ENCODE measurements around the gene C22orf23. TPM values are rescaled to one million over a fixed set of nuclear protein-coding genes. Genes with fewer than 3 reads are reported as not detected.

C22orf23 gene
- total and polyA plus RNA-seq, 9 of the 15 experiments (the other 6 are each of a cell fraction or from before 2014, with no cell fraction given) = 0.25 to 1.0 (median 0.53) TPM

DNA sequence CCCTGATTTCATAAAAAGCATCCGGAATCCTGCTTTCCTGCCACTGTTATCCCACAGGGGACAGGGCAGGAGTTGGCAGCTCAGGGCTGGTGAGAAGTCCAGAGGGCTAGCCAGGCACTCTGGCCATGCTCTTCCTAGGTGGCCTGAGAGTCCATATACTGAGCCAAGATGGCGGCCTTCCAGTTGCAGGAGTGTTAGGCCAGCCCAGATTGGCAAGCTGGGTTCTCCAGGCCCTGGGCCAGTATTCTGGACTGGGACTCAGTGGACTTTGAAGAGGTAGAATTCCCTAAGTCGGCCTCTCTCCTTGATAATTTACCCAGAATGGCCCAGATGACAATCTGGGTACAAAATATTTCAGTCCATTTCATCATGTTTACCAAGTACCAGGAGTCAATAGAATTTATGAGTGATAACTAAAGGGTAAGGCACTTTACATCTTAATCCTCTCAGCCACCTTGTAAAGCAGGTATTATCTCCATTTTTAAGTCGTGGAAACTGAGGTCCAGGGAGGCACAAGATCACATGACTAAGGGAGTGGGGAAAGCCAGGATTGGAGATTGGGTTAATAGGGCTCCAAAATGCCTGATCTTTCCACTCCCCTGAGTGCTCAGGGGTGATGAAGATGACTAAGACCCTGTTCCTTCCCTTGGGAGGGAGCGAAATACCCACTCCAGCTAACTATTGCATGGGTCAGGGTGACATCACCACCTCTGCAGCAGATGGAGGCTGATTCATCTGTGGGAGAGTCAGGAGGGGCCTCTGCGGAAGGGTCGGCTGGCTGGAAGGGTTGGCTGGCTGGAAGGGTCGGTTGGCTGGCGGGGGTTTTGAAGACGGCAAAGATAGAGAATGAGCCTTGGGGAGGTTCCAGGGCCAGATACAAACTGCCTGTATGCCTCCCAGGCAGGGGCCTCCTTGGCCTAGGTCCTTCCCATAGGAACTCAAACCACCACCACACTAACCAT lies 48.5 kb downstream of the C22orf23 start (continued):
- TF ChIP-seq, protein P1, sequence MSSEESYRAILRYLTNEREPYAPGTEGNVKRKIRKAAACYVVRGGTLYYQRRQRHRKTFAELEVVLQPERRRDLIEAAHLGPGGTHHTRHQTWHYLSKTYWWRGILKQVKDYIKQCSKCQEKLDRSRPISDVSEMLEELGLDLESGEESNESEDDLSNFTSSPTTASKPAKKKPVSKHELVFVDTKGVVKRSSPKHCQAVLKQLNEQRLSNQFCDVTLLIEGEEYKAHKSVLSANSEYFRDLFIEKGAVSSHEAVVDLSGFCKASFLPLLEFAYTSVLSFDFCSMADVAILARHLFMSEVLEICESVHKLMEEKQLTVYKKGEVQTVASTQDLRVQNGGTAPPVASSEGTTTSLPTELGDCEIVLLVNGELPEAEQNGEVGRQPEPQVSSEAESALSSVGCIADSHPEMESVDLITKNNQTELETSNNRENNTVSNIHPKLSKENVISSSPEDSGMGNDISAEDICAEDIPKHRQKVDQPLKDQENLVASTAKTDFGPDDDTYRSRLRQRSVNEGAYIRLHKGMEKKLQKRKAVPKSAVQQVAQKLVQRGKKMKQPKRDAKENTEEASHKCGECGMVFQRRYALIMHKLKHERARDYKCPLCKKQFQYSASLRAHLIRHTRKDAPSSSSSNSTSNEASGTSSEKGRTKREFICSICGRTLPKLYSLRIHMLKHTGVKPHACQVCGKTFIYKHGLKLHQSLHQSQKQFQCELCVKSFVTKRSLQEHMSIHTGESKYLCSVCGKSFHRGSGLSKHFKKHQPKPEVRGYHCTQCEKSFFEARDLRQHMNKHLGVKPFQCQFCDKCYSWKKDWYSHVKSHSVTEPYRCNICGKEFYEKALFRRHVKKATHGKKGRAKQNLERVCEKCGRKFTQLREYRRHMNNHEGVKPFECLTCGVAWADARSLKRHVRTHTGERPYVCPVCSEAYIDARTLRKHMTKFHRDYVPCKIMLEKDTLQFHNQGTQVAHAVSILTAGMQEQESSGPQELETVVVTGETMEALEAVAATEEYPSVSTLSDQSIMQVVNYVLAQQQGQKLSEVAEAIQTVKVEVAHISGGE (CRISPR knock-in tag; IDR thresholded peaks at IDR 0.05) = no peak
- TF ChIP-seq ZFP1 (CRISPR knock-in tag; IDR thresholded peaks at IDR 0.05) (no peak), DIDO1 (tag; IDR thresholded peaks at IDR 0.05; ENCODE audit: low read depth) (no peak), PTBP1 (IDR thresholded peaks at IDR 0.05; ENCODE audit: low read depth, low read length) (no peak), ZNF239 (CRISPR knock-in tag; IDR thresholded peaks at IDR 0.05) (no peak; the same call in 1 of the 2 replicates), SMARCA4 (IDR thresholded peaks at IDR 0.05) (peak; percentile 78), ZNF696 (CRISPR knock-in tag; conservative IDR thresholded peaks at IDR 0.05) (no peak), SNRNP70 (optimal IDR thresholded peaks at IDR 0.05; ENCODE audit: low read depth, low read length) (no peak), FOXJ2 (tag; IDR thresholded peaks at IDR 0.05) (no peak), TCF7L2 (IDR thresholded peaks at IDR 0.05; ENCODE audit: low read depth, low read length) (no peak), YY1 (IDR thresholded peaks at IDR 0.05; ENCODE audit: borderline replicate concordance in 1 of 3, control insufficient read depth in 1 of 3, extremely low read depth in 1 of 3, insufficient read depth in 3 of 3, insufficient read length in 1 of 3, insufficient replicate concordance in 2 of 3, low read depth in 1 of 3, low read length in 2 of 3) (peak in 2 of 3 experiments; percentile 33 to 52), LCOR (CRISPR knock-in tag; IDR thresholded peaks at IDR 0.05) (peak; percentile 58; the same call in 1 of the 2 replicates), ZNF780A (CRISPR knock-in tag; IDR thresholded peaks at IDR 0.05) (no peak), RBM34 (IDR thresholded peaks at IDR 0.05; ENCODE audit: borderline replicate concordance, insufficient read depth, low read length) (no peak), FOXA1 (IDR thresholded peaks at IDR 0.05; ENCODE audit: borderline replicate concordance) (no peak)
- TF ChIP-seq, protein P2, sequence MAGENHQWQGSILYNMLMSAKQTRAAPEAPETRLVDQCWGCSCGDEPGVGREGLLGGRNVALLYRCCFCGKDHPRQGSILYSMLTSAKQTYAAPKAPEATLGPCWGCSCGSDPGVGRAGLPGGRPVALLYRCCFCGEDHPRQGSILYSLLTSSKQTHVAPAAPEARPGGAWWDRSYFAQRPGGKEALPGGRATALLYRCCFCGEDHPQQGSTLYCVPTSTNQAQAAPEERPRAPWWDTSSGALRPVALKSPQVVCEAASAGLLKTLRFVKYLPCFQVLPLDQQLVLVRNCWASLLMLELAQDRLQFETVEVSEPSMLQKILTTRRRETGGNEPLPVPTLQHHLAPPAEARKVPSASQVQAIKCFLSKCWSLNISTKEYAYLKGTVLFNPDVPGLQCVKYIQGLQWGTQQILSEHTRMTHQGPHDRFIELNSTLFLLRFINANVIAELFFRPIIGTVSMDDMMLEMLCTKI (IDR thresholded peaks at IDR 0.05; ENCODE audit: partially characterized antibody) = no peak
- TF ChIP-seq, protein P3, sequence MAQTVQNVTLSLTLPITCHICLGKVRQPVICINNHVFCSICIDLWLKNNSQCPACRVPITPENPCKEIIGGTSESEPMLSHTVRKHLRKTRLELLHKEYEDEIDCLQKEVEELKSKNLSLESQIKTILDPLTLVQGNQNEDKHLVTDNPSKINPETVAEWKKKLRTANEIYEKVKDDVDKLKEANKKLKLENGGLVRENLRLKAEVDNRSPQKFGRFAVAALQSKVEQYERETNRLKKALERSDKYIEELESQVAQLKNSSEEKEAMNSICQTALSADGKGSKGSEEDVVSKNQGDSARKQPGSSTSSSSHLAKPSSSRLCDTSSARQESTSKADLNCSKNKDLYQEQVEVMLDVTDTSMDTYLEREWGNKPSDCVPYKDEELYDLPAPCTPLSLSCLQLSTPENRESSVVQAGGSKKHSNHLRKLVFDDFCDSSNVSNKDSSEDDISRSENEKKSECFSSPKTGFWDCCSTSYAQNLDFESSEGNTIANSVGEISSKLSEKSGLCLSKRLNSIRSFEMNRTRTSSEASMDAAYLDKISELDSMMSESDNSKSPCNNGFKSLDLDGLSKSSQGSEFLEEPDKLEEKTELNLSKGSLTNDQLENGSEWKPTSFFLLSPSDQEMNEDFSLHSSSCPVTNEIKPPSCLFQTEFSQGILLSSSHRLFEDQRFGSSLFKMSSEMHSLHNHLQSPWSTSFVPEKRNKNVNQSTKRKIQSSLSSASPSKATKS (CRISPR knock-in tag; IDR thresholded peaks at IDR 0.05) = no peak
- TF ChIP-seq, protein P4, sequence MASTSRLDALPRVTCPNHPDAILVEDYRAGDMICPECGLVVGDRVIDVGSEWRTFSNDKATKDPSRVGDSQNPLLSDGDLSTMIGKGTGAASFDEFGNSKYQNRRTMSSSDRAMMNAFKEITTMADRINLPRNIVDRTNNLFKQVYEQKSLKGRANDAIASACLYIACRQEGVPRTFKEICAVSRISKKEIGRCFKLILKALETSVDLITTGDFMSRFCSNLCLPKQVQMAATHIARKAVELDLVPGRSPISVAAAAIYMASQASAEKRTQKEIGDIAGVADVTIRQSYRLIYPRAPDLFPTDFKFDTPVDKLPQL (IDR thresholded peaks at IDR 0.05; ENCODE audit: extremely low read depth, insufficient read length) = no peak

Measured in K562 (cell line).